Measurements from ENCODE around the gene KCNQ1OT1. TPM values are rescaled to one million over a fixed set of nuclear protein-coding genes. Genes with fewer than 3 reads are reported as not detected.

The KCNQ1OT1 gene
- total RNA-seq, 1 experiment from 2014 or later, result 0.18 TPM

DNA sequence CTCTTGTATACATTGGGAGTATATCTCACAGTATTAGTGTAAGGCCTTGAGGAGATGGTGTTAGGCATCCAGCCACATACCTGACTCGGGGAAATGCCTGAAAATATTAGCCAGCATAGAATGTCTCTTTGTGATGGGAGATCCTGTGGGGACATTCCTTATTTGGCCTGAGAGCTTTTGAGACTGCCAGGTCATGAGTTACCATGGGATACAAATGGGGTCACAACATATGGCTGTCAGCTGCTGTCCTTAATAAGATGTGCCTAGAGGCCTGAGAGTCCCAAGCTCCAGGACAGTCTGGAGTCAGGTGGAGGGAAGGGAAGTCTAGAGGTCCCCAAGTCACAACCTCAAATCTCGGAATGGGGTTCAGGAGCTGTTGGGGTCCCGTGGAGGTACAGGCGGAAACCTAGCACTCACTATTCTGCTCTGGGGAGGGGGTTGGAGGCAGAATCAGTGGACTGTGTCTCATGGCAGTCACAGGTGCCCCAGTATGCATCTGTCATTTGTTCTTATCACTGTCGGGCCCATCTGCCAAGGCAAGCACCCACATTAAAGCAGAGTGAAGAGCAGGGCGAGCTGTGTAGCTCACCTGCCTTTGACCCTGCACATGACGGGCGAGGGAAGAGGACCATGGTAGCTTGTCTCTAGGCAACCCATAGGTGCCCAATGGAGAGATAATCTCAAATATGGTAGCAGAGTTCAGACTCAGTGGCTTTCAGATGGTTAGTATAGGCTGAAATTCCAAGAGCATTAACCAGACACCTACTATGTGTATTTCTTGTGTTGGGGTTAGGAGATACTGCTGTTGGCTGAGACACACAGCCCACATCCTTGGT lies 29.9 kb downstream of the KCNQ1OT1 start:
- DNase-seq (ENCODE audit: low read depth), result no peak

DNA sequence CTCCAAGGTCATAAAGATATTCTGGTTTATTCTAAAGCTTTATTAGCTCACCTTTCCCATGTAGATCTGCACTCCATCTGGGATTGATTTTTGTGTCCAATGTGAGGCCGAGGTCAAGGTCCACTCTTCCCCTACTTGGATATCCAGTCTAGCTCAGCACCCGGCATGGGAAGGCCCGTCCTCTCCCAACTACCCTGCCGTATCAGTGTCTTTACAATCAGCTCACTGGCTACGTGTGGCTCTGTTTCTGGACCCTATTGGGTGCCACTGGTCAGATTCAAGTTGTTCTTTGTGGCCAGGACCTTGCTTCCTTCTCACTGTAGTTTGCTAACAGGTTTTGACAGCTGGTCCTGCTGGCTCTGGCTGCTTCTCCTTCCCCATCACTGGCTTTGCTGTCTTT lies 30.9 kb downstream of the KCNQ1OT1 start:
- no peak for DNase-seq (ENCODE audit: low read depth)

DNA sequence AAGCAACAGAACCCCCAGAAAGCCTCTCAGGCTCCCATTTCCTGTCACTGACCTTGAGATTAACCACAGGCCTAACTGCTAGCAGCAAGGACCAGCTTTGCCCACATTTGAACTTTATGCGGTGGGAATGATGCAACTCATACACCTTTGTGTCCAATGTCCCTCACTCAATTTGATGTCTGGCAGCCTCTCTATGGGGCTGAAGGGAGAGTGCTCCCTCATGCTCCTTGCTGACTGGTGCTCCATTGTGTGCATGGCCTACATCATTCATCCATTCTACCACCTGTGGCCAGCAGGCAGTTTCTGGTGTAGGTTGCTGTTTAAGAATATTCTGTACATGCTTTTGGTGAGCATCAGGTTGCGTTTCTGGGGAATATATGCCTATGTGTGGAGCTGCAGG lies 31.9 kb downstream of the KCNQ1OT1 start:
- no peak for DNase-seq (ENCODE audit: low read depth)

DNA sequence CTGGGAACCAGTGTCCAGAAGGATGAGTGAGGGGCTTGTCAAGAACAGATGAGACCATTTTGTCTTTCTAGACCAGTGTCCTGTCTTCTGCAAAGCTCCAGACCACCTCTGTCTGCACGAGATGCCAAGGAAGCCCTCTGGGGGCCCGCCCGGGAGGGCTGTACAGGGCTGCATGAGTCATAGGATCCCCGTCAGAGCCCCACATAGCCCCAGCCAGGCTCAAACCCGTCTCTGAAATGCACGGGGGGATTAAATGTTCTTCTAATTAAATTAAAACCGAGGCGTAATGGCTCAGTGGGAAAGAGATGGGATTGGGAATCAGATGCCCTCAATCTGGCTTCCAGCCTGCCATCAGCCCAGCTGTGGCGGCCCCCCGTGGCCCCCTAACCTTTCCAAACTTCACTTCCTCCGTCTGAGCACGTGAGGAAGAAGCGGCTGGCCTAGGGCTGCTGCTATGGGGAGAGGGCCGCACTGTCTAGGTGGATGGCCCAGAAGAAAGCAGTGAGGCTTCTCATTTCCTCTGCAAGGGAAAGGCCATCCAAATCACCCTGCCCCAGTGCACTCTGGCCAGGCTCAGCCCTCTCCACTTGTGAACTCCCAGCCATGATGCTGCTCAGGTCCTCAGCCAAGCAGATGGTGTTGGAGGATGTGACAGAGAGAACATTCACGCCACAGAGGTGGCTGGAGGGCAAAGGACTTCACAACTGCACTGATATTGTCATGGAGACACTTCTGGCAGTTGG lies 32.8 kb downstream of the KCNQ1OT1 start:
- no peak for DNase-seq (ENCODE audit: low read depth)

DNA sequence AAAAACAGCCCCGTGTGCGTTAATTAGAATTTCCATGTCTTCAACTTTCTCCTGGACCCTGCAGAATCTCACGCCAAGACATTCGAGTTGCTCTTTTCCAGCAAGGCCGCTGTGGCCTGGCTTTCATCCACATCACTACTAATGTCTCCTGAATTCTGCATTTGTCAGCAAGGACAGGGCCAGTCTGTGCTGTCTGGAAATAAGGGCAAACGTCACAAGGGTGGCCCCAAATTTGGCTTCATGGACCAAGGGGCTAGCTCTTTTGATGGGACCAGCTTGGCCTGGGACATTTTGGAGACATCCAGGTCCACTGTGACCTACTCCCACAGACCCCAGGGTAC lies 33.4 kb downstream of the KCNQ1OT1 start:
- no peak for DNase-seq (ENCODE audit: low read depth)

DNA sequence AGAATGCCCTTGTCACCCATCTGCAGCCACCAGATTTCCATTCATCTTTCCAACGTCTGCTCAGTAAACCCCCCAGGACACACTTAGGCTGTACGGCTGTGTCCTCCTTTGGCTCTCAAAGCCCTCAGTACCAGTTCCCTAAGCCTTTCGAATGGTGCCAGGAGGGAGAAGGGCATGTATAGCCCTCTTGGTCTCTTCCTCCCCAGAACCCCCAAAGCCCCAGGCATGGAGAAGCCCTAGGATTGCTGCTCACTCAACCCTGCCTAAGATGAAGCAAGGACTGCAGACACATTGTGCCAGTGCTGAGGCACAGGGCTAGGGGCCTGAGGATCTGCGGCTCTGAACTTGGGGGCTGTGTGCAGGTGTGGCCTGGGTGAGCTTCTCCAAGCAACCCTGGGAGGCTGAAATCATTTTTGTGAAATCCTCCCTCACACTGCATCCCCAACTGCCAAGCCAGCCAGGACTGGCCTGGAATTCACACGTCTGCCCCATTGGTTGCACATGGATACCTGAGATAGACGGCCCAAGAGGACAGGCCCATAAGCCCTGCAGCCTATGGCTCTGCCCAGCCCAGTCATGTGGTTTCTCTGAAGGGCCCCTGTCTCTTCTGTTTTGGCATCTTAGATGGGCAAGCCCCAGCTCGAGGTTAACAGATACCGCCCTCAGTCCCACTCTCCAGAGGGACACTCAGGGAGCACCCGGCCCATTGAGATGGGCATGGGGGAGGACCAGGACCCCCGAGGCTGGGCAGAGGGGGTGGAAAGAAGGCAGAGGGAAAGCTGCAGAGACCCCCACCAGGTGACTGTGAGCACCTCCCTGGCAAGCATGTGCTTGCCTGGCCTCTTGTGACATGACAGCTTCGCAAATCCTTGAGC lies 34.0 kb downstream of the KCNQ1OT1 start:
- no peak for DNase-seq (ENCODE audit: low read depth)

DNA sequence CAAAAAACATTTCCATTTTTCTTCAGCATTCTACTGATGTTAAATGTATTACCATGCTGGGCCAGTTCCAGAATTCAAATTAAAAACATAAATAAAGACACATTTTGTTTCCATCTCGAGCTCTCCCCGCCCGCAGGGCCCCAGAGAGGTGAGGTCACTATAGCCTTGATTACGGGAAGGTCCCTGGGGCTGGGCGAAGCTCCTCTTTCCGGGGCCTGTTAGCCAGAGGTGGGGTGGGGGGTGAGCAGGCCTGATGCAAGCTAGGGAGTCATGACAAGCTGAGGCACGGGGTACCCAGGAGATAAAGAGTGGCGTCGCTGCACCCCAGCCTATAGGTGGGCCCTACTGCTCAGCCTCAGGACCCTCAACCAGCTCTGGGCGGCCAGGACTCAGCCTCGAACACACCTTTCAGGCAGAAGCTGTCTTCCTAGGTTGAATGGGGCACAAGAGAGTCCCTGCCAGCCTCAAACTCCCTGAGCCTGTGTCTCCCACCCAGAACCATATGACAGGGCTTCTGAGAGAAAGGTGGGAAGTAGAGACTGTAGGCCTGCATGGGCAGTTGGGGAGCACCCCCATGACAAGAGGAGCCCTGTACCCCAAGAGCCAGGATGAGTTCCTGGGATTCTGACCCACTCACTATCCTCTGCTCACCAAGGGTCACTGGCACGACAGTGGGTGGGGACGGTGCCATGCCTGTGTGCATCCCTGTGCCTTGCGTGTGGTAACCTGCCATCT lies 34.8 kb downstream of the KCNQ1OT1 start:
- DNase-seq (ENCODE audit: low read depth), result no peak

DNA sequence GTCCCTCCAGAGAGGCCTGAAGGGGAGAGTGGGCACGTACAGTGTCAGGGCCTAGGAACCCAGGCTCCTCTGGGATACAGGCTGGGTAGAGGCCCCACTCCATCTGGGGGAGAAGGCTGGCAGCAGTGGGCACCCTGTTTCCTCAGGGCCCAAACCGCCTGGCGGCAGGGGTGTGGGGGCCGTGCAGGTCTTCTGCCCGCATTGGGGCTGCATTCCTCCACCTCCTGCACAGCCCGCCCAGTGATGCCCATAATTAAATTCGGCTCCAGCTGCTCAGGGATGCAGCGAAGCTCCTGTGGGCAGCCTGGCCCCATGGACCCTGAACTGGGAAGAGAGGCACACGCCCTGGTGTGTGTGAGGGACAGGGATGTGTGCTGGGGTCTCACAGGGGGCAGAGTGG lies 35.4 kb downstream of the KCNQ1OT1 start:
- DNase-seq (ENCODE audit: low read depth), result no peak

DNA sequence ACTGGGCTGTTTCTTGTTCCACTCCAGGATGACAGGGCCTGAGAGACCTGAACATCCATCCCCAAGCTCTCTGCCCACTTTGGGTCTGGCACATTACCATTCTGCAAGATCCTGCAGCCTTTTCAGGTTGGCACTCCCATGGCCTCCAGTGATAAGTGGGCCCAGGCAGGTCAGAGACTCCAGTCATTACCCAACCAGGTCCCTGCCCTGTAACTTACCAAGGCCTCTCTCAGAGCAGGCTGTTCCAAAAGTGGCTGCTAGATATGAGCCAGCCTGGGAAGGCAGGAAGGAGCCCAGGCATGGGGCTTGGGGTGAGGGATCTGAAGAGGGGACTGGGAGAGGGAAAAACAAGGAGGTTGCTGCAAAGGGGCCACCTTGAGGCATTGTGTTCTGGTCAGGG lies 35.9 kb downstream of the KCNQ1OT1 start:
- no peak for DNase-seq (ENCODE audit: low read depth)

DNA sequence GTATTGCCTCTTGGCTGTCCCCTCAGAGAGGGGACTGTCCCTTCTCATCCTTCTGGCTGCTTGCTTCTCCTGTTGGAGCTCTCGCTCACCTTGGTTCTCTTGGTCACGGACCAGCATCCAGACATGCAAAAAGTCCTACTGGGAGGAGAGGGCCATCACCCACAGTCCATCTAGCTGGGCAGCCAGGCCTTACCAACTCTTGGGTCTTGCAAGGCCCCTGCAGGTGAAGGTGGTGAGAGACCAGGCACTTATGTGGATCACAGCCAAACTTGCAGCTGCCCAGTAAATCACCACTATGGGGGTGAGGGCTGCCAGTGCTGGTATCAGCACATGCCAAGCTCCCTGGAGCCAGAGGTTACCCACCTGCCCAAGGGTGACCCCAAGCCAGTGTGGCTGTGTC lies 36.3 kb downstream of the KCNQ1OT1 start:
- DNase-seq (ENCODE audit: low read depth), result no peak

DNA sequence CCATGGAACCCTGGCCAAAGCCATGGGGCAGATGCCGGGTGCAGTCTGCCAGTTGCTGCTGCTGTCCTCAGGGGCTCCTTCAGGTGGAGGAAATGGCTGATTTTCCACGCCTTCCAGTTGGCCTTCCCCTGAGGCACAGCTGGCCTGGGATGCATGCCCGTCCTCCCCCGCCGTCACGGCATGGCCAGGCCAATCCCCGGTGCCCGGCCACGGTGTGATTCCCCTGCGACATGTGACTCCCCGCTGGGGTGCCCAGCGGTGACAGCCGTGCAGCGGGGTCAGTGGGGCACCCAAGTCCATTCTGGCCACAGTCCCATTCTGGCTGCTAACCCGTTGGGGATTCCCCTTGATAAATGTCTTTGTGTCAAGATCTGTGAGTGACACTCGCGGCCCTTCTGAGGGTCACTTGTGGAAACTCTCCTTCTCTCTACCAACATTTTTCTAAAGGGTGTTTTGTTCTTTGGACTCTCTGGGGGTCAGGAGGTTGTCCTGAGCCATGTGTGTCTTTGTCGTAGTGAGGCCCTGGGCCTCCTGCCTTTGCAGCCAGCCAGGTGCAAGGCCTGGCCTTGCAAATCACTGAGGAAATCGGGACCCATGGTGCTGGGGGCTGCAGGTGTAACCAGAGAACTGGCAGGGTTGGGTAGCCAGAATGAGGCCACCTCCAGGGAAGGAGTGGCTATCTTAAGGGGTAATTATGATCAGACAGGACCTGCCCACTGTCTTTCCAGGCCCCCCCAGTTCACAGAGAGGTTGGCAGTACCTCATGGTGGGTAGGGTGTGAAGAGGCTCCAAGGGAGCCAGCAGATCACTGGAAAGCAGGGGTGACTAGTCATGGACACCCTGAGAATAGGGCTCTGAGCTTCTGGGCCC lies 37.1 kb downstream of the KCNQ1OT1 start:
- DNase-seq (ENCODE audit: low read depth), result no peak

DNA sequence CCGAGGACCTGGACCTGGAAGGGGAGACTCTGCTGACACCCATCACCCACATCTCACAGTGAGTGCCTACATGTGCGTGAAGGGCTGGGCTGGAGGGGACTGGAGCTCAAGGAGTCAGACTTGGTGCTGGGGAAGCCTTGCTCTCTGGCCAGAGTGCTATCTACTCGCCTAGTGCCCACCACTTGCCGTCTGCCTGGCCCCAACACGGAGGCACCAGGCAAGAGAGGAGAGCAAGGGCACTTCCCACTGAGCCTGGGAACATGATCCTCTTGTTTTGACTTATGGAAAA lies 37.8 kb downstream of the KCNQ1OT1 start:
- DNase-seq (ENCODE audit: low read depth), result no peak

DNA sequence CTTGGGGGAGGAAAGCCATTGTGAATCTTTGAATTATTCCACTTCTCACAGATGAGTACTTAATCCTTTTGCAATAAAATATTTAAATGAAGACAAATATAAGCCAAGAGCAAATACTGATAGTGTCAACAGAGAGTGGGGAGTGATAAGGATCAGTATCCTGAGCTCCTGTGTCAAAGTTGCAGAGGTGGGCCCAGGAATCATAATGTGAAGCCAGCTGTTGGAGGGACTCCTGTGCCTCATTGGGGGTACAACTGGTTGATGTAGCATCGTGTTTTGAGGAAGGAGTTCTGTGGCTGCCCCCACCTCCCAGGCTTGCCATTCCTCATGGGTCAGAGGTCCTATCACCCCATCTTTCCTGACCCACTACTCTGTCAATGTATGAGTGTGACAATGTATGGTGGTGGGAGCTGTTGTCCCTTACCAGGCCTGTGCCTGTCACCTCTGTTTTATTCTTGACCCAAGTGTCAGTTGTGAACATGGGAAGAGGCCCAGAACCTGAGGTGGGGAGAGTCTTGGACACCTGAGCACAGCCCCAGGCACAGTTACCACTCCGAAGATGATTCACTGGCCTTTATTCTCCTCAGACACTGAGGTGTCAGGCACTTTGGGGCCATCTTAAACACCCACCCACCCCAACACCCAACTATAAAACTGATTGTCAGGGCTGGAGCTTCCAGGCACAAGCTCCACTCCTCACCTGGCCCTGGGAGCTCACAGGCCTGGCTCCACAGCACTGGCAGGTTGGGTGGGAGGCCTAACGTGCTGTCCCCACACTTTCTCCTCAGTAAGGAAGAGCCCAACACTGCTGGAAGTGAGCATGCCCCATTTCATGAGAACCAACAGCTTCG lies 38.4 kb downstream of the KCNQ1OT1 start:
- DNase-seq (ENCODE audit: low read depth), result no peak

DNA sequence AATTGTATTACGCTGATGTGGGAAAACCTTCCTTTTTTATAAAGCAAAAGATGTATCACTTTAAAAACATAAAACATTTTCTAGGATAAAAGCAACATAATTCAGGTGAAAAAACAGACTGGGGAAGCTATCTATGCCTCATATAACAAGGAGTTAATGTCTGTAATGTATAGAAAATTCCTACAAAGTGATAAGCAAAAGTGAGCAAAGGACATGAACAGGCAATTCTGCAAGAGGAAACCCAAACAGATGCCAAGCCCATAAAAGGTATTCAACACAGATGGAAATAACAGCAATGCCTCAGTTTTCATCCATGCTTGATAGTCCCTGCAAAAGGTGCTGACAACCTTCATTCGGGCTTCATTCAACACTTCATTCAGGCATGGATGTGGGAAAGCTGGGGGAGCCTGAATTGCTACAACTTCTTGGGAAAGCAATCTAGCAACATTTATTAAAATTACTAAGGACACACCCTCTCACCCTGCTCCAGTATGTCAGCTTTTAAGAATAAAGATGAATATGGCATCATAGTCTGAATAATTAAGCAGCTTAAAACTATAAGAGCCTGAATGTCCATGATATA lies 39.3 kb downstream of the KCNQ1OT1 start:
- no peak for DNase-seq (ENCODE audit: low read depth)

DNA sequence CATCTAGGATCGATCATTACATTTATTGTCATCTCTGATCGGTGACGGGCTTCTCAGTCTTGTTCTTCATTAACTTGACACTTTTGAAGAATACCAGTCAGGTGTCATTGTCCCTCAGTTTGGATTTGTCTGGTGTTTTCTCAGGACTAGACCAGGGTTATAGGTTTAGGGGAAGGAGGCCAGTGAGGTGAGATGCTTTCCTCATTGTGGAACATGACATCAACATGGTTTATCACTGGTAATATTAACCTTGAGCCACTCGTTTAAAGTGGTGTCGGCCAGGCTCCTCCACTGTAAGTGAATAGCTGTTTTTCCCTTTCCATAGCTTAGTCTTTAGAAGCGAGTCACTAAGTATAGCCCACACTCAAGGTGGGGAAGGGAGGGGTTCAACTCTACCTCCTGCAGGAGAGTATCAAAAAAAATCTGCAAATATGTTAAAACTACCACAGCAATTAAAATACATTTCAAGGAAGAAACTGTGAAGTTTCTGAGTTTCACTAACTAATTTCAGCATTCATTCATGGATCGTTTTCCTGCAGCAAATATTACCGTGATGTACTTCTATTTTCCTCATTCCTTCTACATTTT lies 42.0 kb downstream of the KCNQ1OT1 start:
- DNase-seq (ENCODE audit: low read depth), result no peak

DNA sequence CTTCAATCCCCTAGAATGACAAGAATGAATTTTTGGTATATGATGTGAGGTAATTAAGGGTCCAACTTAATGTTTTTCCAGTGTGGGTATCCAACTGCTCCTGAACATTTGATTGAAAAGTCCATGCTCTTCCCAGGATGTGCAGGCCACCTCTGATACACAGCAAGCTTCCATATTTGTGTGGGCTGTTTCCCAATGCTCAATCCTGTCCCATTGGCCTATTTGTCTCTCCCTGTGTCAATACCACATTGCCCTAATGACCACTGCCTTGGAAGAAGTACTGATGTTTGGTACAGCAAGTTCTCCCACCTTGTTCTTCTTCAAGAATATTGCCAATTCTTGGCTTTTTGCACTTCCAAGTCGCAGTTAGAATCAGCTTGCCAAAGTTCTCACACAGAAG lies 42.9 kb downstream of the KCNQ1OT1 start:
- DNase-seq (ENCODE audit: low read depth), result no peak

DNA sequence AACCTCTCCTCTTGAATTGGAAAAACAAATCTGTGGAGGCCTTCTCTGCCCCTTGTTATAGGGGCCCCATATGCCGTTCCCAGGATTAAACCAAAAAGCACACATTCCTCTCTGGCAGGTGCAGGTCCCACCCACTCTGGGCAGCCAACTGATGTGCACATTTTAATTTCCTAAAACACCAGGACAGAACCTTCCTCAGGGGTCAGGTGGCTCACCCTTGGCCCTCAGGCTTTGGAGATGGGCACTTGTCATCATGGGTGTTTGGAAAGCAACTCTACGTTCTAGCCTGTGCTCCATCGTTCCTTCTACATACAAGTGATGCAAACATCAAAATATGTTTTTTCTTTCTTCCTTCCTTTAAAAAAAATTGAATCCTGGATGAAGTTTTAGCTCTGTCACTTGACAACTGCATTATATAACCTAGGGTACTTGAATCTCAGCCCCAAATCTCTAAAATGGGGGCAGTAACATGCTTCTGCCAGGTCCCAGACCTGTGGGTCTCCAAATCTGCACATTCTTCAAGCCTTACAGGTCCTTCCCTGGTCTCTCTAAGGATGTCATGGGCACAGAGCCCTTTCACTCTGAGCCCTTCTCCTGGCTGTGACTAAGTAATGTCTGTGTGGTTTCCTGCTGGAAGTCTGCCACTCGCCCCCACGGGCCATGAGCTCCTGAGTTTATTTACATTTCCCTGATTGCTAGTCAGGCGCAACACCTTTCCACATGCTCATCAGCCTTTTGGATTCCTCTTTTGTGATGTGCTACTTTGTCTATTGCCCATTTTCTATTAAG lies 43.8 kb downstream of the KCNQ1OT1 start:
- peak; percentile 72 for DNase-seq (ENCODE audit: low read depth)
